HCT116 (cell line): Measurements from ENCODE around the gene POLD2. TPM values are rescaled to one million over a fixed set of nuclear protein-coding genes. Genes with fewer than 3 reads are reported as not detected.

Source experiments
- ATAC-seq: fragments of 200-7000 bp; cut with Tn5 transposase; 2 replicates; pipeline ENCODE4 v1.9.1; 2020; ENCODE audit warnings: mild to moderate bottlenecking, moderate library complexity
- BruUV-seq: library from RNA; stranded (reverse); fragments of 400-500 nt; replicated peaks from 2 replicates; lab custom pipeline; 2021; lab: Mats Ljungman, UMichigan
- CTCF ChIA-PET: fragments of 300-600 bp; sonication (Branson Sonifier 250); formaldehyde crosslinking; loops from one replicate; lab custom pipeline; 2021; ENCODE audit warnings: antibody characterized with exemption; lab: Charles Lee
- POLR2A ChIA-PET: fragments of 300-600, 350-600 bp; sonication (Branson Sonifier 250); formaldehyde crosslinking; loops from one replicate; lab custom pipeline; 2021; ENCODE audit warnings: antibody characterized with exemption; lab: Charles Lee
- RAD21 ChIA-PET, 2 experiments: fragments of 300-600 bp; sonication (Branson Sonifier 250); formaldehyde crosslinking; loops; one replicate each; lab custom pipeline; 2023; ENCODE audit warnings: low total read pairs in 2 of 2; ENCODE audit not compliant: uncharacterized antibody in 2 of 2, unreplicated experiment in 2 of 2, low non-redundant PET in 1 of 2; lab: Charles Lee
- DNase-seq: peaks from one replicate; pipeline ENCODE4 v3.0.0-alpha.2; 2010; ENCODE audit warnings: low read depth, low spot score
- H2AFZ ChIP-seq: fragments of 200-600 bp; shearing (Covaris generic), sonication (generic); 2 replicates; pipeline ENCODE4 v1.6.1; 2017; ENCODE audit warnings: low read depth, mixed run types, mixed read lengths, antibody characterized with exemption, low read length; ENCODE audit not compliant: poor library complexity, severe bottlenecking
- H3K27ac ChIP-seq: 2 replicates; pipeline ENCODE4 v1.5.1; 2012; ENCODE audit warnings: low read depth, low read length
- H3K27me3 ChIP-seq: fragments of 200-600 bp; sonication (generic); 2 replicates; pipeline ENCODE4 v1.6.1; 2016; ENCODE audit warnings: mixed run types, low read length, mixed read lengths; ENCODE audit not compliant: insufficient read depth
- H3K36me3 ChIP-seq, 2 experiments: fragments of 200-500 bp in 1 of 2; fragments of 200-600 bp in 1 of 2; sonication (Bioruptor generic) in 1 of 2; sonication (generic) in 1 of 2; 2 replicates each; pipeline versions ENCODE4 v1.5.1 to v1.6.1; 2014 to 2016; ENCODE audit warnings: low read length in 2 of 2, inconsistent platforms in 1 of 2, mixed read lengths in 1 of 2, mixed run types in 1 of 2; ENCODE audit not compliant: insufficient read depth in 2 of 2, control insufficient read depth in 1 of 2
- H3K4me1 ChIP-seq, 2 experiments: fragments of 200-600 bp in 1 of 2; sonication (generic) in 1 of 2; 2 replicates each; pipeline versions ENCODE4 v1.5.1 to v1.6.1; 2012 to 2017; ENCODE audit warnings: low read length in 2 of 2, inconsistent platforms in 1 of 2, mild to moderate bottlenecking in 1 of 2, mixed read lengths in 1 of 2, mixed run types in 1 of 2, moderate library complexity in 1 of 2; ENCODE audit not compliant: insufficient read depth in 2 of 2, control insufficient read depth in 1 of 2
- H3K4me2 ChIP-seq: fragments of 200-600 bp; sonication (generic); 2 replicates; pipeline ENCODE4 v1.6.1; 2017; ENCODE audit warnings: mixed run types, low read length, mixed read lengths
- H3K4me3 ChIP-seq, 2 experiments: fragments of 200-600 bp in 1 of 2; sonication (generic) in 1 of 2; replicated peaks in 1 of 2; 2 replicates each; pipeline ENCODE4 v1.5.1; 2011 to 2016; ENCODE audit warnings: low read length in 2 of 2, control low read depth in 1 of 2, low read depth in 1 of 2, mild to moderate bottlenecking in 1 of 2, mixed read lengths in 1 of 2, mixed run types in 1 of 2
- H3K79me2 ChIP-seq: fragments of 200-600 bp; sonication (generic); 2 replicates; pipeline ENCODE4 v1.6.1; 2017; ENCODE audit warnings: mild to moderate bottlenecking, mixed run types, low read length, moderate library complexity, mixed read lengths; ENCODE audit not compliant: insufficient read depth
- H3K9ac ChIP-seq: fragments of 200-600 bp; sonication (generic); 2 replicates; pipeline ENCODE4 v1.6.1; 2016; ENCODE audit warnings: low read length, mixed read lengths
- H3K9me2 ChIP-seq: fragments of 200-600 bp; sonication (generic), shearing (Covaris generic); 2 replicates; pipeline ENCODE4 v1.6.1; 2017; ENCODE audit warnings: mixed run types, mild to moderate bottlenecking, moderate library complexity; ENCODE audit not compliant: insufficient read depth
- H3K9me3 ChIP-seq, 2 experiments: fragments of 200-500 bp in 1 of 2; fragments of 200-600 bp in 1 of 2; sonication (Bioruptor generic) in 1 of 2; sonication (generic) in 1 of 2; 2 replicates each; pipeline ENCODE4 v1.6.1; 2014 to 2017; ENCODE audit warnings: low read length in 2 of 2, mixed read lengths in 2 of 2, inconsistent platforms in 1 of 2, low read depth in 1 of 2, mild to moderate bottlenecking in 1 of 2, mixed run types in 1 of 2, moderate library complexity in 1 of 2; ENCODE audit not compliant: control insufficient read depth in 1 of 2, insufficient read depth in 1 of 2
- H4K20me1 ChIP-seq: fragments of 200-600 bp; sonication (generic), shearing (Covaris generic); 2 replicates; pipeline ENCODE4 v1.6.1; 2017; ENCODE audit warnings: mixed run types, mild to moderate bottlenecking, moderate library complexity; ENCODE audit not compliant: insufficient read depth
- ATF3 ChIP-seq: IDR thresholded peaks from 2 replicates; pipeline ENCODE4 v1.6.1; 2012
- CTCF ChIP-seq, 3 experiments: fragments of 200-600 bp in 1 of 3; sonication (generic) in 1 of 3; IDR thresholded peaks in 2 of 3; conservative IDR thresholded peaks in 1 of 3; 2 replicates each; pipeline ENCODE4 v1.5.1; 2012 to 2017; ENCODE audit warnings: low read depth in 2 of 3, low read length in 2 of 3, antibody characterized with exemption in 1 of 3, borderline replicate concordance in 1 of 3, control low read depth in 1 of 3, mild to moderate bottlenecking in 1 of 3, mixed read lengths in 1 of 3, mixed run types in 1 of 3, moderate library complexity in 1 of 3; ENCODE audit not compliant: insufficient read depth in 1 of 3
- ELF1 ChIP-seq: IDR thresholded peaks from 2 replicates; pipeline ENCODE4 v1.6.1; 2012; ENCODE audit warnings: low read depth, borderline replicate concordance
- EZH2 ChIP-seq: fragments of 200-600 bp; sonication (generic); IDR thresholded peaks from 2 replicates; pipeline ENCODE4 v1.6.1; 2017; ENCODE audit warnings: antibody characterized with exemption, mixed run types
- FOSL1 ChIP-seq: IDR thresholded peaks from 2 replicates; pipeline ENCODE4 v1.6.1; 2012; ENCODE audit warnings: low read depth
- JUND ChIP-seq: IDR thresholded peaks from 2 replicates; pipeline ENCODE4 v1.6.1; 2012
- SIN3A ChIP-seq: IDR thresholded peaks from 2 replicates; pipeline ENCODE4 v1.6.1; 2012; ENCODE audit warnings: low read depth
- SP1 ChIP-seq: IDR thresholded peaks from 2 replicates; pipeline ENCODE4 v1.6.1; 2012; ENCODE audit warnings: low read depth
- SRF ChIP-seq: IDR thresholded peaks from 2 replicates; pipeline ENCODE4 v1.6.1; 2012; ENCODE audit warnings: low read depth
- TCF7L2 ChIP-seq: IDR thresholded peaks from 2 replicates; pipeline ENCODE4 v1.7.0; 2011; ENCODE audit warnings: borderline replicate concordance, inconsistent platforms; ENCODE audit not compliant: insufficient read depth, insufficient read length; ENCODE audit errors: extremely low read depth
- YY1 ChIP-seq: IDR thresholded peaks from 2 replicates; pipeline ENCODE4 v1.6.1; 2011; ENCODE audit warnings: low read length, low read depth, moderate library complexity, mild to moderate bottlenecking; ENCODE audit not compliant: insufficient replicate concordance; ENCODE audit errors: extremely low read depth
- ZFX ChIP-seq: fragments of 450-650 bp; IDR thresholded peaks from 2 replicates; pipeline ENCODE4 v1.6.1; 2017
- intact Hi-C: fragments of 100-400 bp; cut with micrococcal nuclease; formaldehyde crosslinking; loops from 2 replicates; pipeline ENCODE4 v1.10.0; 2022
- total RNA-seq: library from RNA; stranded (reverse); gene quantifications from one replicate; pipeline ENCODE4 v1.2.1, GENCODE V29; 2021; ENCODE audit not compliant: unreplicated experiment
- TF ChIP-seq, protein P1 (sequence below): IDR thresholded peaks from 2 replicates; pipeline ENCODE4 v1.6.1; 2012; ENCODE audit warnings: low read depth

POLD2 gene
- total RNA-seq, 1 experiment from 2014 or later: 237 TPM

DNA sequence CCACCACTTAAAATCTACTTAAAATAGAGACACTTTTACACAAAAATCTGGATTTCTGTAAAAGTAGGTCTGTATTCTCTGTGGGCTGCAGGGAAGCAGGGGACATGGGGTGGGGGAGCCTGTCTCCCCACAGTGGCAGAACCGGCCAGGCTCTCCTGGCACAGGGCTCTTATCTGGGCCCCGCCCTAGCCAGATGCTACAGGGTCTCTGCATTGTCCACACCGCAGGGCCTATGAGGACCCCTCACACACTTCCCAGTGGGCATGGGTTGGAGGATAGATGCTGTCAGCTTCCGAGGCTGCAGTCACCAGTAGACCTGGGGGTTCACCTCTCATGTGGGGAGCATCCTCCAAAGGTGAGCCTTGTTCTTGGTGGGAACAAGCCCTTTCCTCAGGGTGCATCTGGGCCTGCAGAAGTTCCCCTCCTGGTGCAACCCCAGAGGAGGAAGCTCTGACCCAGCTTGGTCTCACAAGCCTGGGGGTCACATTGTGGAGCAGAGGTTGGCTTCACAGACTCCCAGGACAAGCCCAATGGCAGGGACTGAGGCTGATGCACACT is 33.2 kb upstream of the POLD2 start:
- DNase-seq (no peak), ATAC-seq (no peak)
- no peak overlapping the region for H2AFZ ChIP-seq
- no peak overlapping the region for H3K4me2 ChIP-seq
- ChIA-PET RAD21 (no interaction called here), POLR2A (no interaction called here), CTCF (no interaction called here)
- H4K20me1 ChIP-seq: no peaks in the 10 kb centered on the region
- H3K9ac ChIP-seq: no peak overlapping the region
- TF ChIP-seq ATF3: no peak
- TF ChIP-seq FOSL1: no peak
- TF ChIP-seq SIN3A: no peak
- no peak for TF ChIP-seq CTCF (IDR thresholded peaks at IDR 0.05 in 2 of 3, conservative IDR thresholded peaks at IDR 0.05 in 1 of 3; ENCODE audit: borderline replicate concordance in 1 of 3, insufficient read depth in 1 of 3, low read depth in 2 of 3, low read length in 2 of 3)
- TF ChIP-seq, protein P1, sequence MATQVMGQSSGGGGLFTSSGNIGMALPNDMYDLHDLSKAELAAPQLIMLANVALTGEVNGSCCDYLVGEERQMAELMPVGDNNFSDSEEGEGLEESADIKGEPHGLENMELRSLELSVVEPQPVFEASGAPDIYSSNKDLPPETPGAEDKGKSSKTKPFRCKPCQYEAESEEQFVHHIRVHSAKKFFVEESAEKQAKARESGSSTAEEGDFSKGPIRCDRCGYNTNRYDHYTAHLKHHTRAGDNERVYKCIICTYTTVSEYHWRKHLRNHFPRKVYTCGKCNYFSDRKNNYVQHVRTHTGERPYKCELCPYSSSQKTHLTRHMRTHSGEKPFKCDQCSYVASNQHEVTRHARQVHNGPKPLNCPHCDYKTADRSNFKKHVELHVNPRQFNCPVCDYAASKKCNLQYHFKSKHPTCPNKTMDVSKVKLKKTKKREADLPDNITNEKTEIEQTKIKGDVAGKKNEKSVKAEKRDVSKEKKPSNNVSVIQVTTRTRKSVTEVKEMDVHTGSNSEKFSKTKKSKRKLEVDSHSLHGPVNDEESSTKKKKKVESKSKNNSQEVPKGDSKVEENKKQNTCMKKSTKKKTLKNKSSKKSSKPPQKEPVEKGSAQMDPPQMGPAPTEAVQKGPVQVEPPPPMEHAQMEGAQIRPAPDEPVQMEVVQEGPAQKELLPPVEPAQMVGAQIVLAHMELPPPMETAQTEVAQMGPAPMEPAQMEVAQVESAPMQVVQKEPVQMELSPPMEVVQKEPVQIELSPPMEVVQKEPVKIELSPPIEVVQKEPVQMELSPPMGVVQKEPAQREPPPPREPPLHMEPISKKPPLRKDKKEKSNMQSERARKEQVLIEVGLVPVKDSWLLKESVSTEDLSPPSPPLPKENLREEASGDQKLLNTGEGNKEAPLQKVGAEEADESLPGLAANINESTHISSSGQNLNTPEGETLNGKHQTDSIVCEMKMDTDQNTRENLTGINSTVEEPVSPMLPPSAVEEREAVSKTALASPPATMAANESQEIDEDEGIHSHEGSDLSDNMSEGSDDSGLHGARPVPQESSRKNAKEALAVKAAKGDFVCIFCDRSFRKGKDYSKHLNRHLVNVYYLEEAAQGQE: no peak
- no peak for TF ChIP-seq TCF7L2
- no peak for TF ChIP-seq JUND
- no peak for TF ChIP-seq ELF1
- TF ChIP-seq SRF: no peak
- no peak for TF ChIP-seq EZH2
- no peak for TF ChIP-seq ZFX
- no peak for TF ChIP-seq SP1
- no peak for TF ChIP-seq YY1
- no peaks in the 10 kb centered on the region for H3K9me3 ChIP-seq
- no peaks in the 10 kb centered on the region for H3K4me1 ChIP-seq
- no peak overlapping the region for H3K27ac ChIP-seq
- no TSS peak for BruUV-seq
- intact Hi-C loops: no loop called here
- H3K79me2 ChIP-seq: no peaks in the 10 kb centered on the region
- no peaks in the 10 kb centered on the region for H3K36me3 ChIP-seq
- no peaks in the 10 kb centered on the region for H3K27me3 ChIP-seq
- no peak overlapping the region for H3K4me3 ChIP-seq
- H3K9me2 ChIP-seq: no peaks in the 10 kb centered on the region
